HG02798 (cell line): ENCODE measurements around the gene SGIP1.
"Not testable (repeated sequence)": the region's sequence is repeated elsewhere in the genome, so short reads cannot be mapped to it uniquely, and the experiment has no call there.

Source experiments
- ATAC-seq: cut with Tn5 transposase; IDR thresholded peaks from one replicate; pipeline ENCODE4 v1.9.1; 2021; ENCODE audit warnings: mild to moderate bottlenecking; ENCODE audit not compliant: unreplicated experiment, poor library complexity

The SGIP1 gene

DNA sequence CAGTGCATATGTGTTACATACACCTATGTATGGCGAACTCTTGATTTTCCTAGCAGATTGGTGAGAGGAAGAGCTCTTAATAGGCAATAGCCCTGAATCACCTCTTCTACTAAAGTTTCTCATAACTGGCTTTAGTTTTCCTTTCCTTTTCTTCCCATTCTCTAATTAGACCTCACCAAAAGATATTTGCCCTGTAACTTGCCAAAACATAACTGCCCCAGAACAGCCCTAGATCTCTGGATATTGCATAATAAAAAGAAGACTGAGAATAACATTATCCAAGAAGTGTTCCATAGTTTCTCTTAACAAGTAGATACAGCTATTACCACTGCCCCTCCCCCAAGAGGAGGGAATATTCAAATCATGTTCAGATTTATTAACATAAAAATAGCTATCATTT is 16.3 kb downstream of the SGIP1 start:
- ATAC-seq, result no peak

DNA sequence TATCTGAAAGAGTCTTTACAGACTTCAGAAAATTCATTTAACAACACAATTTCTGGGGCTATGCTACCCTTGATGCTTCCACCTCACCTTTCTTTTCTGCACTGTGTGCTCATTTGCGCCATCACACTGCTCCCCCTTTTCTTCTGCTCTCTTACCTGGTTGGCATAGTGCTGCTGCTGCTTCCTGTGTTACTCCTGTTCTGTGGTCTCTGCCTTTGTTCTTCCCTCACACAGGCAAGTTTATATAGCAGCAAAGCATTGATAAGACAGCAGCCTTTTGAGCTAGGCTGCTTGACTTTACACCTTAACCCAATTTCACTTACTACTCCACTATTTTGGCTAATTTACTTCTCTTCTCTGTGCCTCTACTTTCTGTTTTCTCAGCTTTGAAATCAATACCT is 18.3 kb downstream of the SGIP1 start:
- ATAC-seq, result no peak

DNA sequence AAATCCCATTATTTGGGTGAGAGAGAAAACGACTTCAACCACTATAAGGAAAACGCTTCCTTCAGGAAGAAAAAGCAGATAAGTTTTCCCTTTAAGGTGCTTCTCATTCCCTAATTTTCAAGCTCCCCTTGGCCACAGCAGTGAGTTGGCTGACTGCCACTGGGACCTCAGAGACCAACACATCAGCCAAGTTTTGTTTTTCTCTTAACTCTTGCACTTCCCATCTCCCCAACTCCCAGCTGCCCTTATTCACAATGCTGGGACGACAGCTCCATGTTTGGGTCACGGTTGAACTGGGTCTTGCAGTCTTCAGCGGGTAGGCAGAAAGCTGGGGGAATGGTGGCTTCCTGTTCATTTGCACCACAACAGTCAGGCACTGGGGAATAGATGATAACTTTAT is 18.9 kb downstream of the SGIP1 start:
- no peak for ATAC-seq

DNA sequence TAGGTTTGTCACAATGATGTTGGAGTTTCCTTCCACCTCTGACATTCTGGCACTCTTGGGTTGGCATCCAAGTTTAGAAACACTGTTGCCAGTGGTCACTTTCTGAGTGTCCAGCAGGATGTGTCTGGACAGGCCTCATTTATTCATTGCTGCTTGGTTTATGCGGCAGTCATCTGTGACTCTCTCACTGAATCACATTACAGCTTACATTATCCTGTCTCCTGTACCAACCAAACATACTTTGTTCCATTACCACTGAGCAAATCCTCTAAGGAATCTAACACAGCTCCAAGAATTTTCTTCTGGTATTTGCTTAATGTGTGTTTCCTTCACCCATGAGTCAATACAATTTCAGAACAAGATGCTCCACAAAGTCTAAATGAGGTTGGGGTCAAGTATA is 19.9 kb downstream of the SGIP1 start:
- no peak for ATAC-seq

DNA sequence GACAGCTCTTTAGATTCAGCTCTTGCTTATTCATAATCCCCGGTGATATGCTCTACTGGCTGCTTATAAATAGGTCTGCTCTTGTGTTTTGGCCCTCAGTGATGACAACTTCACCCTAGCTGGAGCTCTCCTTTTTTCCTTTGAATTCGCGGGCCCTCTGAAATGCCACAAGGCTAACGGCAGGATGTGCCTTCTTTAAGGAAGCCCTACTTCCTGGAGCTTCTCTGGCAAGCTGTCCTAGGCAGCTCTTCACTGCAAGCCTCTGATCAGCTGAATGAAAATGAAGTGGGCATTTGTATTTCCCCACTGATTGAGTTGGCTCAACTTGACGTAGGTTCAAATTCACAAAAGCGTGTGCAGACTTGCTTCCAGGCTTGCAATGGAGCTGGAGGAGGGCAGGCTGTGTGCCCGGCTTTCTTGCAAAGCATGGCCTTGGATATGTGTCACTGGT is 22.2 kb downstream of the SGIP1 start:
- no peak for ATAC-seq

DNA sequence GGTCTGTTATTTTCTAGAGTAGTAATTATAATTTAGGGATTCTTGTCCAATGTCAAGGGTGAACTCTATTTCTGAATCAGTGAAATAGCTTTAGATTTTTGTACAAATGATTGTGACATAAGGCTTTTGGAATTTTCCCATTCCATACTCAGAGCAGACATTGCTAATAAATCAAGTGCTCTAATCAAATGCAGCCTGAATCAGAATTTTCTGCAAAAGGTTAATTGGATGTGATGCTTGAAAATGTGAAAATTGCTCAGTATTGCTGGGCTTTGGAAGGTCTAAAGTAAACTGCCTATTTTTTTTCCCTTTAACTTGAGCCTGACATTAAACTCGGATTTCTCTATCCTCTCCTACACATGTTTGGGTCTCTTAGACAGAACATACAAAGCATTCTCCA is 23.2 kb downstream of the SGIP1 start:
- ATAC-seq, result no peak

DNA sequence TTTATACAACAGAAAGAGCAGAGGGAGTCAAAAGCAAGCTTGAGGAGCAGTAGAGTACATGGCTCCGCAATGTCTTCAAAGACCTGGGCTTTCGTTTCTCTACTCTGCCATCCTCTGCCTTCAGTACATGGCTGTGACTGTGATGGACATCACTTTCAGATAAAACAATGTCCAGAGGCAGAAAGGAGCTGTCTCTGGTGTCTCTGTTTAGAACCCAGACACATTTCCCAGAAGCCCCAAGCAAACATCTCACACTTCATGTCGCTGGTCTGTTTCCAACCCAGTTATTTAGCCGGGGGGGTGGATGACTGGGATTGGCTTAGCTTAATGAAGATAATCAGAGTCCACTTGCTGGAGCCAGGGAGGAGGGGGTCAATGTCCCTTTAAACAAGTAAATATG is 25.6 kb downstream of the SGIP1 start:
- no peak for ATAC-seq

DNA sequence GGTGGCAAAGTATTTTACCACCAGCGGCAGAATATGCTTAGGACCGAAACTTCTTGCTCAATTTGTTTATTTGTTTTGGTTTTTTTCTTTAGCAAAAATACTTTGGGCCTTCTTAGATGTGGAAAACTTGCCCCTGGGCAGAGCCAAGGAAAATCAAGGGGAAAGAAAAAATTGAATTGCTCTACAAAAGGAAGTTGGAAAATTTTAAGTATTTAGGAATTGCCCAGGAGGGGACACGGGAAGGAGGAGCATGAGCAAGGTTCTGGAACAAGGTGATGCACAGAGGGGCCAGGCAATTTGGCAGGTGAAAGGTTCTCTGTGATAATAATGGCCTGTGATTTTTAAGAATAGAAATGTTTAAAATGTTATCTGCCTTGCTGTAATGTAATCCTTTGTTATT is 28.6 kb downstream of the SGIP1 start:
- ATAC-seq, result no peak

DNA sequence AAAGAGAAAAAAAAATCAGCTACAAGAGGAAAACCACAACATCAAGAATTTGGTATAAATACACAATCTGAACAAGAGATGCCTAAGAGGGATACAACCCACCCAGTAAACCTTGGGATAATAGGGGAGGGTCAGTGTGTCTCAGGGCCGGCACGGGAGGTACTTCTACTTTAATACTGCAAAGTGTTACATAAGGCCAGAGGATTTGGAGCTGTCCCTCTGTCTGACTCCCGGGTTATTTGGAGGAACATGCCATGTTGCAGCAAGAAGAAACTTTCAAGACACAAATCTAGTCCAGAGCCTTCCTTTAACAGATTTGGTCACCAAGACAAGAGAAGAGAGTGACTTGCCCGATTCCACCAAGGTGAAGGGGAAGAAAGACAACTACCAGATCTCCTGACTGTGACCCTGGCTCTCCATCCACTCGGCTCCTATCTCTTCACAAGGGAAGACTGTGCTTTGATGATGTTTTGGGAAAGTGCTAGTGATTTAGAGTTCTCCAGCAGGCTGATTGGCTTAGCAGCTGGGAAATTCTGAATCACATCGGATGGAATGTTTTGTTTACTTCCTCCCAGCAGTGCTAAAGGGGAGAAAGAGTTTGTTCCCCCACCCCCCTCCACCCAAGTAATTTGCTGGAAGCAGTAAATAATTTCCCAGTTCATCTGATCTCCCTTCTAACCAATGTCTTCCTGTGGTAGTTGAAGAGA is 29.3 kb downstream of the SGIP1 start:
- no peak for ATAC-seq

DNA sequence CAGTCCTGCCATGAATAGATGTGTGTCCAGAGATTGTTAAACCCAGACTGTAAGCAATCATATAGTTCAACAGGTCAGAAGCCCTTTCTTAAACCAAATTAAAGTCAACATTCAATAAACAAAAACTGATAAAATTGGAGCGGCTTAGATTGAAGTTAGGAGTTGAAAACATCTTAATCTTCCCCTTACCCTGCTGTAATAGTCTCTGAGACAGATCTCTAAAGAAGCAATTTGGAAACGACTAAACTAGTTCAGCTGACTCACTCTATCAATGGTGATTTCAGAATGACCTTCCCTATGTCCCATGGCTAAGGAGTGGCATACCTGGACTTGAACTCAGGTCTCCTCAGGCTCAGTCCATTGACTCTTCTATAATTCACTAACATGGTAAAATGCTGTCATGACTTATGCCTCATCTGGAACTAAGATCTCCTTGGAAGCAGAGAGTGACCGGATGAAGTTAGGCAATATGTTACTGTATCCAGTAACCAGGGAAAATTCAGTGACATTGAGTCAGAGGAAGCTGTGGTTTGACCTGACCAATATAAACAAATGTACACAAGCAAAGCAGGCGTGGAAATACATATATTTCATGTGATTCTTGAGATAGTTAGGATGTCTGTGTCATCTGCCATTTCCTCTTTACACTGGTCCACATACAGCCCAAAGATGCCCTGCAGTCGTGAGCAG is 30.1 kb downstream of the SGIP1 start:
- no peak for ATAC-seq

DNA sequence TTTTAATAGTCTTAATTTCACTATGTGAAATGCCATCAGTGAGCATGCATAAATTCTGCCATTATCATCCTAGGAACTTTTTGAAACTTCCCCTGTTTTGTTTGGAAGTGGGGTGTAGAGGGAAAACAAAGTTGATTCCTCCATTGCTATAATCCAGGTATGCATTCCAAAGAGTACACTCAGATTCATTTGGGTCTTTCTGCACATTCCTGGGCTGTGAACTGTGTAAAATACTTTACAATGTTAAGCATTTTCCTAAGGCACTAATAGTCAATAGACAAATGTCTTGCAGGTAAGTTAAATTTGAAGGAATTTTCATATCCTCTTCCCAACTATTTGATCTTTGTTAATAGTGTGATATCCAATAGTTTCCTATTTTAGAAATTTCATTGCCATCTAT is 36.2 kb downstream of the SGIP1 start:
- no peak for ATAC-seq

DNA sequence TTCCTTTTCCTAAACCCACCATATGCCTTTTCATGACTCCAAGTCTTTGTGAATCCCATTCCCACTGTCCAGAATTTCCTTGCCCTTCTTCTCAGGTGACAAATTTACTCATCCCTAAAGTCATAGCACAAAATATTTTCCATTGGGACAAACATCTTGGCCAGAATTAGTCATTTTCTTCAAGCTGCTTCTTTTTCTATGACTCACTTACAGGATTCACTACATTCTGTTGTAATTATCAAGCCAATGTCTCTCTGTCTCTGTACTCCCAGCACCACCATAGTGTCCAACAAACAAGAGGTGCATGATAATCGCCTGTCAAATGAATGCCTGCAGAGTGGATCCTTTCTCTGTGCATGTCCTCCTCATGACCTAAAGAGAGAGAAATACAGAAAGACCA is 37.8 kb downstream of the SGIP1 start:
- ATAC-seq, result no peak

DNA sequence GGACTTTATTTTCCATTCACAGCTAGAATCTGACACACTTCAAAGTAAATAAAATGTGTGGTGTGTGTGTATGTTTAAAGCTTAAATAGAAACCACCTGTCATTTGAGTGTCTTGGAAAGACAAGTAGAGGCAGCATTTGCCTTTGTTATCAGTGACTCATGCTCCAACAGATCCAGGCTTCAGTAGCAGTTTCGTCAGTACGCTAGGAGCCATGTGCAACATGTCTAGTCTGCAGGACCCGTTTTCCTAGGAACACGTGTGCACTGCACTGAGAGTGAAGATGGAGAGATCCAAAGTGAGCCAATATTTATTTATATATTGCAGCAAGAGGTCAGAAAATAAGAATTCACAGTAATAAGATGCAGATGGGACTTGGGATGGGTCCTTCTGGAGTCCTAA is 41.8 kb downstream of the SGIP1 start:
- ATAC-seq, result no peak

DNA sequence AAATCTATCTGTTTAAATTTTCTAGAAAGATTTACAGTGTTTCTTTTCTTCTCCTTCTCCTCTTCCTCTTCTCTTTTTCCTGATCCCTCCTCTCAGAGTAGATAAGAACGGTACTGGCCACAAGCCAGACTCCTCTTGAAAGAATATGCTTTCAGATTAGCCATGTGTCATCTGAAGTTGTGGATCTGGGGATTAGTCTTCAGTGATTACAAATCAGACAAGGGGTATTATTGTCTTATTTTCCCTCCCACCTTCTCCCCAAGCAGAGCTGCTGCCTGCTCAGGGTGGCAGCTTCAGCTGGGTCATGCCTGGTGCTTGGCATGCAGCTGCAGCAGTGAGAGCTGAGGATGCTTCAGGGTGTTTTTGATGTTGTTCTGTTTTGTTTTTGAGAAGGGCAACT is 42.7 kb downstream of the SGIP1 start:
- ATAC-seq, result no peak

DNA sequence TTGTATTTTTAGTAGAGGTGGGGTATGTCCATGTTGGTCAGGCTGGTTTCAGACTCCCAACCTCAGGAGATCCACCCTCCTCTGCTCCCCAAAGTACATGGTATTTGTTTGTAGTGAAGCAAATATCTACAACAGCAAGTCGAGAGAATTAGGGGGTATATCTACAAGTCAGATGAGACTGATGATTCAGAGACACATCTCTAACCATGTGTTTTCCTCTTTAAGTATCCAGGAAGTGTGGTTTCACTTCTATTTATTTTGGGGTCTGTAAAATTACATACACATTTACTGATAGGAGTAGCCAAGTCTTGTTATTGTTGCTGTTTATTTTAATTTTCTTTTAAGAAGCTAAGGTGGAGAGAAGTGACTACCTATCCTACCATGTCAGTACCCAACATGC is 44.9 kb downstream of the SGIP1 start:
- ATAC-seq, result no peak

DNA sequence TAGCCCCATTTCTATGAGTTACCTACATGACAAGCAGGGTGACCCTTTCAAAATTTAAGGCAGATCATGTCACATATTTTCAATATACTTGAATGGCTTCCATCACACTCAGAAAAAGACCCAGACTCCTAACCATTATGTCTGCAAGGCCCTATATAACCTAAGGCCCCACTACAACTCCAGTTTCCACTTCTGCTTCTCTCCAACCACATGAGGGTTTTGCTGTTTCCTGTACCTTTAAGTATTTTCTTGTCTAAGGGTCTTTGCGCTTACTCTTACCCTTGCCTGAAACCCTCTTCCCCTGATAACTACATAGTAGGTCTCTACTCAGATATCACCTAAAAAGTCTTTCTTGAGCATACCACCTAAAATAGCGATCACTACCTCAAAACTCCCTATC is 46.1 kb downstream of the SGIP1 start:
- ATAC-seq, result no peak

DNA sequence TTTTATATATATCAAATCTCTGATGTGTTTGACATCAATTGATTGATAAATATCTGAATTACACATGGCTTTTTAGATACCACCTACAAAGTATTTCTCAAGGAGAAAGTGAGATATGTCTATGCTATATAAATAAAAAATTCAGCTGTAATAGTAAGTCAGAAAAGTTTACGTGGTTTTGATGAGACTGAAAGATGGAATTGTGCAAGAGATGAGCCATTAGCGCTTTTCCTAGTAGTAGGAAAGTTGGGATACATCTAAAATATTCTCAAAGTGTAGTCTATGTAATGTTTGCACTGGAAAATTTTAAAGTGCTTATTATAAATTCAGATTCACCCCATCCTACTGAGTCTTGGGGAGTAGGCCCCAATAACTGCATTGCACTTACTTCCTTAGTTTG is 49.1 kb downstream of the SGIP1 start:
- ATAC-seq, result no peak

DNA sequence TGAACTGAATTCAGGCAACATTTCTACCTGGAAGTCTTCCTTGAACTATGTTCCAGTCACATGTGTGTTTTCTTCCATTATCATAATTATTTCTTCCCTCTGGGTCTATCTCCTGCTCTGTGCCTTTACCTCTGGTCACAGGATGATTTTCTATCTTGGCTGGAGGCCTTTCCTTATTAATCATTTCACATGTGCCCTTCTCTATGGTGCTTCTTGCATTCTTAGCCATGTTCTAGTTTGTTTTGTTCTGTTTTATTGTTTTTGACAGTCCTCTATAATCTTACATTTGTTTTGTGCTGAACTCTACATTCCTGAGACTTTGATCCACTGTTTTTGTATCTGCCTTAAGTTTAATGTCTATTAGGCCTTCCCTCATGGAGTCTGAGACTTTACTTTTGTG is 51.0 kb downstream of the SGIP1 start:
- no peak for ATAC-seq

DNA sequence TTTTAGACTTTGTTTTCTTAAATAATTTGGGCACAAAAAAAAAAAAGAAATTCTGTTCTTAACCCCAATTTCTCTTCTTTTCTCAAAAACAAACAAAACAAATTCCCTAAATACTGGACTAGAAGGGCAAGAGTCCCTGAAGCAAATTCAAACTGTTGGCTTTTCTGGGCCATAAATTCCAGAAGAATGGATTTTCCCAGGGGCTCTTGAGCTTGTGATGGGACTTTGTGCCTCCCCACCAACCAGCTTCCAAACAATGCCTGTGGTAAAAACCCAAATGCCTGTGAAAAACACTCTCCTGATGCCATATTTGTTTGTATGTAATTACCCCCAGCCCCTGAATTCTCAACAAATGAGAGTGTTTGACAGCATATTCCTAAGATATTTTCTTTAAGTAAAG is 55.4 kb downstream of the SGIP1 start:
- no peak for ATAC-seq

DNA sequence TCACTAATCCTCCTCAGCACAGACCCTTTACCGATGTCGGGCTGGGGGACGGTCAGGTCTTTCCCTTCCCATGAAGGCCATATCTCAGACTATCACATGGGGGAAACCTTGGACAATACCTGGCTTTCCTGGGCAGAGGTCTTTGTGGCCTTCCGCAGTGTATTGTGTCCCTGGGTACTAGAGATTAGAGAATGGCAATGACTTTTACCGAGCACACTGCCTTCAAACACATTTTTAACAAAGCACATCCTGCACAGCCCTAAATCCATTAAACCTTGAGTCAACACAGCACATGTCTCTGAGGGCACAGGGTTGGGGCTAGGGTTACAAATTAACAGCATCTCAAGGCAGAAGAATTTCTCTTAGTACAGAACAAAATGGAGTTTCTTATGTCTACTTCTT is 58.2 kb downstream of the SGIP1 start:
- ATAC-seq, result not testable (repeated sequence)

DNA sequence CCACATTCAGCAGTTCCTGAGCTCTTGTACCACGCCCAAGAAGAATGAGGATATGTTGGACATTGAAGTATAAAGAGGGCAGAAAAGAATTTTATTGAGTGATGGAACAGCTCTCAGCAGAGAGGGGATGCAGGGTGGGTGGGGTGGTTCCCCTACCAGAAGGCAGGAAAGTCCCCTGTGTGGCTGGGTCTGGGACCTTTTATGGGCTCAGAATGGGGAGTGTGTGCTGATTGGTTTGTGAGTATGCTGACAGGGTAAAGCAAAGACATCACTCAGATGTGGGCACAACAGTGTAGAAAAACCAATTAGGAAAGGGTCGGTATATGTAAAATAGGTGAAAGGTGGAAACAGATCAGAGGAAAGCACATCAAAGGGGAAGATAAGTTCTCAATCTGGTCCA is 62.2 kb downstream of the SGIP1 start:
- no peak for ATAC-seq

DNA sequence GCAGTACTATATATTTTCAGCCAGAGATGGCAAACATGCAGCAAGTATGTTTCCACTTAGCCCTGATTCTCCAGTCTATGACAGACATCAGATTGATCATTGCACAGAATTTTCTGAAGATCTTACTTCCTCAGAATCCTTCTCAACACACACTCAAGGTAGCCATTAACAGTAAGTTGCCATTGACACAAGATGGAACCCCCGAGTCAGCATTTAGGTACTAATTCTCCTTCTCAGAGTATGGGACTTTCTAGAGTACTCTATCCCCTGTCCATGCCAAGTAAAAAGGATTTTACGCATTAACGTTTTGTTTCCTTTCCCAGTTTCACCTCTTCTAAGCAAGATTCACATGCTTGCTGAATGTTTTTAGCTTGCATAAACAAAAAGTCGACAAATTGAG is 63.5 kb downstream of the SGIP1 start:
- ATAC-seq, result no peak
